CD4-positive, alpha-beta T cell treated with Interleukin-6 at 100 ng/mL for 8 hours (primary cell): ENCODE data around the gene SEH1L.
"Not testable (repeated sequence)": the region's sequence is repeated elsewhere in the genome, so short reads cannot be mapped to it uniquely, and the experiment has no call there.

Source experiments
- DNase-seq: peaks from one replicate; pipeline ENCODE4 v3.0.0-alpha.2; 2020; ENCODE audit warnings: mixed read lengths, low spot score

The SEH1L gene

DNA sequence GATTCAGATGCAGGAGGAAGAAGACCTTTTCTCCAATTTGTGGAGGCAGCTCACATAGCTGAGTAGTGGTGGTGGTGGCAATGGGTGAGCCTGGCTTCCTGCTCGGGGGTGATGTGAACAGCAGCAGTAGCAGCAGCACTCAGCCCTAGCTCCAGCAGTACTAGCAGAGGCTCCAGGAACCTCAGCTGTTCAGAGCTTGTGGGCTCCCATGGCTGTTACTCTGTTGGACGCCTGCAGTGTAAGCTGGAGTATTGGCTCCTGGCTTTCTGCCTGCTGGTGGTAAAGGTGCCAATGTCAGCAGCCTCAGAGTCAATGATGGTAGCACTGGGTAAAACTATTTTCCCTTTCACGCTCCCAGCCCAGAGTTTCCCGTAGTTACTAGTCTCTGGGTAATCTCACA lies 3.1 kb upstream of the SEH1L start:
- DNase-seq, result no peak

DNA sequence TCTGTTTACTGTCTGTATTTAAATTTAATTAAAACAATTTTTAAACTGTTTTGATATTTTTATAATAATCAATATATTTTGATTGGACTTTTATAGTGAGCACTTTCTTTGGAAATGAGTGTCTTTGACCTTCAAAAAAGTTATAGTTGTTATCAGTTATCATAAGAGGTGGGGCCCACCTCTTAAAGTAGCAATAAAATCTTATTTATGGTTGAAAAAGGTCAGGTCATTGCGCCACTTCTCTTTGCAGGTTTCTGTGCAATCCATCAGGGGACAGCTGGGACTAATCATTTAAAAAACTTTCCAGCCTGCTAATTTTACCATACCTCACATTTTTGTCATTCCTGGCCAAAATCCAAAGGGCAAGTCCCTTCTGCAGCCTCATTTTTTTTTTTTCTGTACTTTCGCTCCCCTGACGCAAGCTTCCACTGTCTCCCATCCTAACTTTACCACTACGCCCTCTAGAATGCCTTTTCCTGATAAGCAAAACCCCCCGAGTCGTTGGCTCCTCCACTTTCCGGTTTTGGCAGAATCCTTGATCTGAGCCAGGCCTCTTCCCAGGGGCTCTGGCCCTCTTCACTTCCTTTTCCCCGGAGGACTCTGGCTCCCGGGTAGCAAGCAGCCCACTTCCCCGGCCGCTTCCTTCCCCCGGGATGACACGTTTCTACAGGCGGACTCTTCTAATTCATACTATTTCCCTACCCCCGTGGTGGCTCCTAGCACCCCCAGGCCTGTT lies 1.1 kb upstream of the SEH1L start:
- DNase-seq, result no peak

DNA sequence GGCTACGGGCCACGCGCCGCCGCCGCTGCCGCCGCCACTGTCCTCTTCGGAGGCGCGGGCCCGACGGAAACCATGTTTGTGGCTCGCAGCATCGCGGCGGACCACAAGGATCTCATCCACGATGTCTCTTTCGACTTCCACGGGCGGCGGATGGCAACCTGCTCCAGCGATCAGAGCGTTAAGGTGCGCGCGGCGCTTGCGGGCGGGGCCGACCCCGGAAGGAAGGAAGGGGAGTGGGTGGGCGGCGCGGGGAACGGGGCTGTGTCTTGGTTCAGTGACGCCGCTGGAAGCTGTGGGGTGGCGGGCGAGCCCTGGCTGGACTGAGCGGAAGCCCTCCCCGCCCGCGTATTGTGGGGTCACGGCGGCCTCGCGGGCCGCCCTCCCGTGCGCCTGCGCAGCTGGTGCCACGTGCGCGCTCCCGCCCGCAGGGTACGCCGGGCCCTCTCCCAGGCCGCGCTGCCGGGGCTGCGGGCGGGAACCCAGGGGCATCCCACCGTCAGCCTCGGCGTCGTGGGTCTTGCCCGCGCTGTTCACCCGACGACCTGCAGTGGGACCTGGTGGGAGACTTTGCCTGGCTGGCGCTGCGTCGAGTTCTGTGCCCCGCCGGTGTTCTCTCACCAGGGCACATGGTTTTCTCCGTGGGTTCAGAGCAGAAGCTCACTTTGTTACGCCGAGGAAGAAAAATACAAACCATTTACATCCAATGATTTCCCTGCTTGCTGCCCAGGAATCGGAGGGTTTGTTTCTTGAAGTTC lies 416 bp downstream of the SEH1L start:
- peak; percentile 99 for DNase-seq

DNA sequence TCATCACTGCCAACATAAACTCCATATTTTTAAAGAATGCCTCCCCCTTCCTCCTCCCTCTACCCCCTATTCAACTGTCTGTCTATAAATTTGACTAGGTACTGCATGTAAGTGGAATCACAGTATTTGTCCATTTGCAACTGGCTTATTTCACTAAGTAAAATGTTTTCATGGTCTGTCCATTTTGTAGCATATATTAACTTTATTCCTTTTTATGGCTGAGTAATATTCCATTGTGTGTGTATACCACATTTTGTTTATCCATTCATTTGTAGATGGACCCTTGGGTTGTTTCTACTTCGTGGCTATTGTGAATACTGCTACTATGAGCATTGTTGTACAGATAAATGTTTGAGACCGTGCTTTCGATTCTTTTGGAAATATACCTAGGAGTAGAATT lies 10.7 kb downstream of the SEH1L start:
- DNase-seq, result no peak

DNA sequence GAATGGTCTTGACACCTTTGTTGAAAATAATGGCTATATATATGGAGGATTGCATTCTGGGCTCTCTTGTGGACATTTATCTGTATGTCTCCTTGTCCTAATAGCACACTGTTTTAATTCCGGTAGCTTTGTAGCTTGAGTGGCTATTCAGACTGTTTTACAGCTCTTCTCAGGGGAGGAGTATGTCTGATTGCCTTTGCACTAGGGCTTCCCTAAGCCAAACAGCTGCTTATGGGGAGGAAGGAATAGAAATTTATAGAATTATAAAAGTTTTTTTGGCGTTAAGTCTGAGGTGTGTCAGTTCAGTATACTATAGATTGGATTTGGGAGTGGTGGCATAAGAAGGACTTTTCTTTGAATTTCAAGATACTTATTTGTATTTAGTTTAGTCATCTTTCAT lies 12.6 kb downstream of the SEH1L start:
- no peak for DNase-seq

DNA sequence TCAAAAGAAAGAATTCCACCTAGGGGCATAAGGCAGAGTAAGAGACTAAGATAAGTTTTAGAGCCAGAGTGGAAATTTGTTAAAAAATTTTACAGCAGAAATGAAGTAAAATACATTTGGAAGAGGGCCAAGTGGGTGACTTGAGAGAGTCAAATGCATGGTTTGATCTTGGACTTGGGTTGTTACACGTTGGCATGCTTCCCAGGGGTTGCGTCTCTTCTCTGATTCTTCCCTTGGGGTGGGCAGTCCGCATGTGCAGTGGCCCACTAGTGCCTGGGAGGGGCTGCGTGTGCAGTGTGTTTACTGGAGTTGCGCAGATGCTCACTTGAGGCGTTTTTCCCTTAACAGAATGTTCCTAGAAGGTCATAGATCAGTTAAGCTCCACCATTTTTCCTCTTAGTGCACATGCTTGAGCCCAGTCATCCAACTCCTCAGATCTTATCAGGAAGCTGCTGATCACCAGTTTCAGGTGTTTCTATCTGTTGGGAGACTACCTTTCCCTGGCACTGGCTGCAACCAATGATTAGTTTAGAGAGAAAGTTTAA lies 13.1 kb downstream of the SEH1L start:
- no peak for DNase-seq

DNA sequence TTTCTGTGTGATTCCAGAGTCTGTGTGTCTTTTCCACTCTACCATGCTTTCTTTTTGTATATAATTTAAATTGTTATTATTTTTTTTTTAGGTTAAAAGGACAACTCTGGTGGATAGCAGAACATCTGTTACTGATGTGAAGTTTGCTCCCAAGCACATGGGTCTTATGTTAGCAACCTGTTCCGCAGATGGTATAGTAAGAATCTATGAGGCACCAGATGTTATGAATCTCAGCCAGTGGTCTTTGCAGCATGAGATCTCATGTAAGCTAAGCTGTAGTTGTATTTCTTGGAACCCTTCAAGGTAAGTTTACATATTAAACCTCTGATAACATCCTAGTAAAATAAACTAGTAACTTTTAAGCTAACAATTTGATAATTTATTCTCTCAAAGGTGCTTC lies 15.3 kb downstream of the SEH1L start:
- no peak for DNase-seq

DNA sequence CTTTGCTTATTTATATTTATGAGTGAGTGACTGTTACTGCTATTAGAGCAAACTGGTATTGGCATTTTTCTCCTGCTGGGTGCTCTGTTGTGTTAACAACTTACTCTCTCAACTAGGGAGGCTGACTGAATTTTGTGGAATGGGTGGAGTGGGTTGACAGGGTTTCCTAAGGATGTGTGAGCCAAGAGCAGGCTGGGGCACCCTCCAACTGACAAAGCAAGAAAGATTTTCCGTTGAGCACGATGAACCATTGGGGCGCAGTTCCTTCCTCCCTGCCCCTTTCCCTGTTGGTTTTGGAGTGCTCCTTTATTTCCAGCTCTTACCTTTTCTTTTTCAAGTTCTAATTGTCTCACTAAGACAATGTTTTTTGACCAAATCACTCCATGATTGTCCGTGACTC lies 20.3 kb downstream of the SEH1L start:
- DNase-seq, result no peak

DNA sequence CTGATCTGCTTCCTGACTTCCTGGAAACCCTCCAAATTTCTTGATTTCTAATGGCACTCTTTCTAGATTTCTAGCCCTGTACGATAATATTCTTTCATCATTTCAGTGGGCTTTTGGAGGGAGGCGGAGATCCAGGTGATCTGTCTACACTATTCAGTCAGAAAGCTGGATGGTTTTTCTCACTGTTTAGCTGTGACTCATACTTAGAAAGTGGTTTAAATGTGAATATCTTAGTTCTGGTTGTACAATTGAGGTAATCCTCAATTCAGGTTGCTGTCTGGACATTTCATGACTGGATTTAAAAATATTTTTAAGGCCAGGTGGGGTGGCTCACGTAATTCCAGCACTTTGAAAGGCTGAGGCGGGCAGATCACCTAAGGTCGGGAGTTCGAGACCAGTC lies 20.8 kb downstream of the SEH1L start:
- no peak for DNase-seq

DNA sequence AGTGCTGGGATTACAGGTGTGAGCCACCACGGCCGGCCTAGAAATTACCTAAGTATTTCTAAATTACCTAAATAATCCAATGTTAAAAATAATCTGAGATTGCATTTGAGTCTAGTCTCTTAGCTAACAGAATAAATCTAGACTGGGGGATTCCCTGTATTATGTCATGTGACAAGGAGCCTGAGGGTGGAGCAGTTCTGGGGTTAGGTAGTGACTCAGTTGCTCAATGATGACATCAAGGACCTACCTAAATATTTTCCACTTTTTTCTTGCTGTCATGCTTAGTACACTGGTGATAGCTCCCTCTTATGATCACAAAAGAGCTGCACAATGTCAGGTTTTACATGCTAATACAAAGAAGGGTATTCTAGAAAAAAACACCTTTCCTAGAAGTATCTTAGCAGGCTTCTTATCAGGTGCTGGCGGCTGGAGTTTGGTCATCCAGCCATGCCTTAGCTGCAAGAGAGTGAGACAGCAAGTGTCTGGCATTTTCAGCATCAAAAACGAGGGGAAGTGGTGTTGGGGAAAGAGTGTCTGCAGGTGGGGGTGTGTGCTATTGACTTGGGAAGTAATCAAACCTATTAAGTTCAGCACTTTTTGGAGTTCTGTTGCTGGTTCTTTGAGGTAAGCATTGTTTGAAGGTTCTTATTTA lies 25.9 kb downstream of the SEH1L start:
- no peak for DNase-seq

DNA sequence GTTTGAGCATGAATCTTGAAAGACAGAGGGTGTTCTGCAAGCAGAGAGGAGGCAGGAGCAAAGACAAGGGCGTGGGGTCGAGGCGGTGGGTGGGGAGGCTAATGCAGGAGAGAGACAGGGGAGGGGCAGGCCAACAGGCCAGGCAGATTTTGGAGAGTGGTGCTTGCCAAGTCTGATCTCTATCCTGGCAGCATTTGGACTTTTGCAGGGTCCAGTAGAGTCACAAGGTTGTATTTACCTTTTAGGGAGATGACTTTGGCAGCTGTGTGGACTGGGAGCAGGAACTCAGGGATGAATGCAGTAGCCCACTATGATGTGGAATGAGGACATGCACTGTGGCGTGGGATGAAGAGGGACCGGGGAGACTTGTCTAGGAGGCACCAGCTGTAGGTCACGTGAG lies 27.7 kb downstream of the SEH1L start:
- DNase-seq, result no peak

DNA sequence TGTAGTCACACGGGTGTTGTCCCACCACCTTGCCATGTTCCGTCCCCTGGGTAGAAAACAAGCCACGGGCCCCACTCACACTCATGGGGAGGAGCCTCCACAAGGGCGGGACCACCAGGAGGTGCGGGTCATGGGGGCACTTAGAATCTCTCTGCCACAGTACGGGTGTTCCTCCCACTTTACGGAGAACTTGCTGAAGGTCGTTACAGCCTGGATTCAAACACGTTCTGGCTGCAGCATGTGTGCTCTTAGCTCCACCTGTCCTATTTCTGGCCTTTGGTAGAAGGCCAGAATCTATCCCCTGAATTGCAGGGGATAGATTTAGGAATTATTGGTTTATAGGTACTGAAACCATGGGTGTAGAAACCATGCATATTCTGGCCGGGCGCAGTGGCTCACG lies 28.5 kb downstream of the SEH1L start:
- DNase-seq, result no peak

DNA sequence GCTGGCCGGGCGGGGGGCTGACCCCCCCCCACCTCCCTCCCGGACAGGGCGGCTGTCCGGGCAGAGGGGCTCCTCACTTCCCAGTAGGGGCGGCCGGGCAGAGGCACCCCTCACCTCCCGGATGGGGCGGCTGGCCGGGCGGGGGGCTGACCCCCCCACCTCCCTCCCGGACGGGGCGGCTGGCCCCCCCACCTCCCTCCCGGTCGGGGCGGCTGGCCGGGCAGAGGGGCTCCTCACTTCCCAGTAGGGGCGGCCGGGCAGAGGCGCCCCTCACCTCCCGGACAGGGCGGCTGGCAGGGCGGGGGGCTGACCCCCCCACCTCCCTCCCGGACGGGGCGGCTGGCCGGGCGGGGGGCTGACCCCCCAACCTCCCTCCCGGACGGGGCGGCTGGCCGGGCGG lies 32.3 kb downstream of the SEH1L start:
- not testable (repeated sequence) for DNase-seq

DNA sequence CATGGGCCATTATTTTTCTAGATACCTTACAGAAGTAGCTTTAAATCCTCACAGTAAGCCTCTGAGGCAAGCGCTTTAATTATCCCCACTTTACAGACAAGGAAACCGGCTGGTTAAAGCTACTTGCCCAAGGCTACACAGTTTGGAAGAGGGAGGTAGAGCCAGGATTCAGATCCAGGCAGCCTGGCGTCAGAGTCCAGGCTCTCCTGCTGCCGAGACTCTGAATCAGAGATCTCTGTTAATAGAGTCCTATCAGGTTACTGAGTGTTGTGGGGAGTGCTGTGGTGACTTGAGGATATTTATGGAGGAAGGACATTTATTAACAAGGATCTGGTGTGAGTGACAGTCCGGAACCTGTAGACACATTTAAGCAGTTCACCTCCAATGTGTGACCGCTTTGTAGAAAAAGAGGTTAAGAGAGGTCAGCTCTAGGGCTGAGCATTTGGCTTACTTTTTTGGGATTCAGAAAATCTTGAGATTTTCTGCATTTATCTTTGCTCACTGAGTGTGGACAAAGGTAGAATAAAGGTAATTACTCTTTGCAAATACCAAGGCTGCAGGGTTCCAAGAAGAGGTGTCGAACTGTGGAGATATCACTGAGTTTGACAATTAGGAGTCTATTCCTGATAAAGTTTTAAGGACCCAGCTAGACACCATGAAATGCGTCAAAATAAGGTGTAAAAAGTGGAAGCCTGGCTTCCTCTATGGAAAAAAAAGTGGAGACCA lies 41.7 kb downstream of the SEH1L start:
- no peak for DNase-seq

DNA sequence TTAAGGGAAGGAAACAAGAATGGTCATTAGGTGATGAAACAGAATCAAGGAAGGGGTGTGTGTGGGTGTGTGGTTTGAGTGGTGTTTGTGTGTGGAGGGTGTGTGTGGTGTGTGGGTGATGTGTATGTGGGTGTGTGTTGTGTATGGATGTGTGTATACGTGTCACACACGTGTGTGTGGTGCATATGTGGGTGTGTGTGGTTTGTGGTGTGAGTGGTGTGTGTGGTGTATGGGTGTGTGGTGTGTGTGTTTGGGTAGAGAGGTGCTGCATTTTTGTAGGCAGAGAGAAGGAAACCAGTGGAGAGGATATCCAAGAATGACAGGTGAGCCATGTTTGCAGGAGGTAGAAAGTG lies 42.3 kb downstream of the SEH1L start:
- DNase-seq, result no peak

DNA sequence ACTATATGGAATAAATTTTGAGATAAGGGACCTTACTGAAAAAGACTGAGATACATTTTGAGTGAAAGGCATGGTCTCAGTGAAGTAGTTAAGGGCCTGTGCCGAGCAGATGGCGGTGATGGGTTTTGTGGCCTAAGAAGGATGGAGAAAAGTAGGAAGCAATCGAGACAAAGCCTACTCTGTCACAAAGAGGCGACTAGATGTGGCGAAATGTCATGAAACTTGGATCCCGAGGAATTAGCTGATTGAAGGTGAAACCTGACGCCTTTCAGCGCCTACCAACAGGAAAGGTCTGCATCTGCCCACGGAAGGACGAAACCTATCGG lies 42.8 kb downstream of the SEH1L start:
- DNase-seq, result no peak

DNA sequence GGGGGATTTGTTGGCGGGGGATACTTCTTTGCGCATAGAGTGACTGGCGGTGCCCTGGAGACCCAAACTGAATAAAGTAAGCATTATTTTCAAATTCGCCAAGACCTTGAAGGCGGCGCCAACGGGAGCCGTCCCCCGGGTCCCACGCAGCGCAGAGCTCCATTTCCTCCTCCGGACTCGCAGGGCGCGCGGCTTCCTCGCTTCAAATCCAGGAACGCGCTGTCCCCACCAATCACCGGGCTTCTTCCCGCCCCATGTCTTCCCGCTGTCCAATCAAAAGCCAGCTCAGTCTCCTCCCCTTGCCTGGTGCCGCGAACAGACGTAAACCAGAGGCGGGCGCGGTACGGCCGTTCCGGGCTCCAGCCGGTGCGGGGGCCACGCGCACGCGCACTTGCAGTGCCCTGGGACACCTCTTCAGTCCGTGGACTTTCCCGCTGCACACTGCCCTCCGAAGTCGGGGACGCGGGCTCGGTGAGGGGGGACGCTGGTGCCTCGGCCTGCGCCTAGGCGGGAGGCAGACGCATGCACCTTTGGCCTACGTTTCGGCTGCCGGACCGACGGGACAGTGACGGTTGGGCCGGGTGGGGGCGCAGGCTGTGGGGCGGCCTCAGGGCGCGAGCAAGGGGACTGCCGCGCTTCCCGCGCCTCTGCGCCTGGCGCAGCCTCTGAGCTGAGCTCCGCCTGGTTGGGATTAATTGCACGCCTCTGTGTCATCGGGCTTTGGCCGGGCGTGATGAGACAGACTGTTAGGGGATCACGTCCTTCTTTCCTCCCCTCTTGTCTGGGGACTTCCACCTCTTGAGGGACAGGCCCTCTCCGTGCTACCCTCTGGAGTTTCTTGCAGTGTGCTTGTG lies 43.4 kb downstream of the SEH1L start, which contains the start of gene CEP192:
Gene CEP192, plus strand, starts transcription at position 396 of the 854 bp plus-strand sequence. CDS start 8,063 bp downstream, outside the sequence.
- DNase-seq, result peak; percentile 98

DNA sequence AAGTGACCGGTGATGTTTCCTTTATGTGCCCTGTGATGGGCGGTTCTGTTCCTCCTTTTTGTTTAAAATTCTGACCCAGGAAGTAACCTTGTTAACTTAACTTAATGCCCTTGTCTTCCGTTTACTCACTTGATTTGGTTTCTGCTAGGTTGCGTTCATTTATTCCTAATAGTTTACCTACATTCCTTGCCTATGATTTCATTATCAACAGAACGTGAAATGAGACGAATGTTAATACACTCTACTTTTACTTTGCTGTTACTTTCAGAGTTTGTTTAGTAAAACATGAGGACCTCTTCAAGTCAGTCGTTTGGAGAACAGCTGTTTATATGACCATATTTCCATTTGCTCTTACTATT lies 44.0 kb downstream of the SEH1L start:
- DNase-seq, result no peak

DNA sequence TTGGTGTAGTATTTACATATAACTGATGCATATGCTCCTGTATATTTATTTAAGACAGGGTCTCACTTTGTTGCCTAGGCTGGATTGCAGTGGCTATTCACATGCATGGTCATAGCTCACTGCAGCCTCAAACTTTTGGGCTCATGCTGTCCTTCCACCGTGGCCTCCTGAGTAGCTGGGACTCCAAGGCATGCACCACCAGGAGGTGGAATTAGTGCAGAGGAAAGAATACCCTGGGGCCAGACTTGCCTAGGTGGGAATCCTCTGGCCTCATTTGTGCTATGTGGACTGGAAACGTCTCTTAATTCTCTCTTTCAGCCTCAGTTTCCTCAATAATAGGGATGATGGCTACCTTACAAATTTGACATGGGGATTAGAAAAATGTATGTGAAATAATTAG lies 45.6 kb downstream of the SEH1L start:
- DNase-seq, result no peak

DNA sequence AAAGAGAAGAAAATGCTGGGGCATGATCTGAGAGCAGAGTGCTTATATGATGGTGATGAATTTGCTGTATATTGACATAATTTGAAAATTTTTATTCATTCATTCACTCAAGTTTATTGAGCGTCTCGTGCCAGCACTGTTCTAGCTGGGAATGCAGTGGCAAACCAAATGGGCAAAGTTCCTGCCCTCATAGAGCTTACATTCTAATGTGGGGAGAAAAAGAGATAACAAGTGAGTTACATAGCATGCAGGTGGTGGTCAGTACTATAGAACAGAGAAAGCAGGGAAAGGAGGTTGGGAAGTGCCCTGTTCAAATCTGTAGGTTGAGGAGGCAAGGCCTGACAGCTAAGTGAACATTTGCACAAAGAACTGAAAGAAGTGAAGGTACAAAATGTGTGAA lies 47.6 kb downstream of the SEH1L start:
- no peak for DNase-seq

DNA sequence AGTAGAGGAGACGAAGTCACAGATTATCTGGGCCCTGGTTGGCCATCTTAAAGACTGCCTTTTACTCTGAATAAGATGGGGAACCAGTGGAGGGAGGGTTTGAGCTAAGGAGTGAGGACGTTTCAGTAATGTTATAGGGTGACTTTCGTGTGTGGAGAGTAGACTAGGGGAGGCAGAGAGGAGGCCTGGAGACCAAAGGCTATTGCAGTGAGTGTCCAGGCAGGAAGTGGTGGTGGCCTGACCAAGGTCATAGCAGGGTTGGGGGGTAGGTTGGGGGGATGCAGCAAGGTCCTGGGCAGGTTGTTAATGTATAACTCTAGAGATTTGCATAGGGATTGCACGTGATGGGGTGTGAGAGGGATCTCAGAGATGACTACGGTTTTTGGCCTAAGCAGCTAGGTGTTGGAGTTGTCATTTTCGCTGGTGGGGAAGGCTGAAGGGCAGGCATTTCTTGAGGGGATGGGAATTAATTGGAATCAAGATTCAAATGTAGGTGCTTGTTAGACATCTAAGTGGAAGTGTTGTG lies 48.2 kb downstream of the SEH1L start:
- no peak for DNase-seq
